Measurements from ENCODE around the gene IQCE.

The IQCE gene

DNA sequence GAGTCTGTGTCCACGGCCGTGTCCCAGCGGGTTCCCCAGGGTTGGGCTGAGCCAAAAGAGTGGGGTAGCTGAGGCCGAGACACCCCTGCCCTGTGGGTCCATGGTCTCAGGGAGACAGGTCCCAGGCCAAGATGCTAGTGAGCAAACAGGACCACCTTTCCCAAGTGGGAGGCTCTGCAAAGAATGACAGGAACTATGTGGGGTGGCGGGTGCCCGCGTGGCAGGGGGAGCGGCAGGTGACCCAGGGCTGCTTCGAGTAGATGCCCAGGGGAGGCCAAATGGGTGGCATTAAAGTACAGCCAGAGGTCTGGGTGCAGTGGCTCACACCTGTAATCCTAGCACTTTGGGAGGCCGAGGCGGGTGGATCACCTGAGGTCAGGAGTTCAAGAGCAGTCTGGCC is 91.2 kb downstream of the IQCE start:
- no peak for DNase-seq

DNA sequence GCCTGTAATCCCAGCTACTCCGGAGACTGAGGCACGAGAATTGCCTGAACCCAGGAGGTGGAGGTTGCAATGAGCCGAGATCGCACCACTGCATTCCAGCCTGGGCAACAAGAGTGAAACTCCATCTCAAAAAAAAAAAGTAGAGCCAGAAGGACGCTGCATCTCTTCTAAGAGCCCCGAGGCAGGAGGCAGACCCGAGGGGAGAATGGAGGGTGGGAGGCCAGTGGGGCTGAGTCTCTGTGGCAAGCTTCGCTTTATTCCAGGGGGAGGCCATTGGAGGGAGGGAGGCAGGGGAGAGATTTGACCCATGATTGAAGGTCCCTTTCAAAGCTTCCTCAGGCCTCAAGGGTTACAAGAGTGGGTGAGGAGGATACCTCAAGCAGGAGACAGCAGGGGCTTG is 91.7 kb downstream of the IQCE start:
- DNase-seq = no peak

DNA sequence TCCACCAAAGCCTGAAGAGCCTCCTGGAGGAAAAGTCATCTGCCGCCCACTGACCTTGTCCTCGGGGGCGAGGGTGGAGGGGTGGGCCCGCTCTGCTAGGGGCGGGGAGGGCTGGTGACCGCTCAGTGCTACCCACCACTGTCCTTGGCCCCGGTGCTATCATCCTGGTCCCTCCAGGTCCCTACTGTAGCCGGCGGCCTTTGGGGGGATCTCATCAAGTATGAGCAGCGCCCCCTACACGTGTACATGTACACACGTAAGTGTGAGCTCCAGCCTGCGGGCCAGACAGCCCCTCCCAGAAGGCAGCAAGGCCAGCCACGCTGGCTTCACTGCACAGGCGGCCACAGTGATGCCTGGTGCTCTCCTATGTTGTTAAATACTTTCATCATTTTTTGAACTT is 92.6 kb downstream of the IQCE start:
- DNase-seq = no peak

DNA sequence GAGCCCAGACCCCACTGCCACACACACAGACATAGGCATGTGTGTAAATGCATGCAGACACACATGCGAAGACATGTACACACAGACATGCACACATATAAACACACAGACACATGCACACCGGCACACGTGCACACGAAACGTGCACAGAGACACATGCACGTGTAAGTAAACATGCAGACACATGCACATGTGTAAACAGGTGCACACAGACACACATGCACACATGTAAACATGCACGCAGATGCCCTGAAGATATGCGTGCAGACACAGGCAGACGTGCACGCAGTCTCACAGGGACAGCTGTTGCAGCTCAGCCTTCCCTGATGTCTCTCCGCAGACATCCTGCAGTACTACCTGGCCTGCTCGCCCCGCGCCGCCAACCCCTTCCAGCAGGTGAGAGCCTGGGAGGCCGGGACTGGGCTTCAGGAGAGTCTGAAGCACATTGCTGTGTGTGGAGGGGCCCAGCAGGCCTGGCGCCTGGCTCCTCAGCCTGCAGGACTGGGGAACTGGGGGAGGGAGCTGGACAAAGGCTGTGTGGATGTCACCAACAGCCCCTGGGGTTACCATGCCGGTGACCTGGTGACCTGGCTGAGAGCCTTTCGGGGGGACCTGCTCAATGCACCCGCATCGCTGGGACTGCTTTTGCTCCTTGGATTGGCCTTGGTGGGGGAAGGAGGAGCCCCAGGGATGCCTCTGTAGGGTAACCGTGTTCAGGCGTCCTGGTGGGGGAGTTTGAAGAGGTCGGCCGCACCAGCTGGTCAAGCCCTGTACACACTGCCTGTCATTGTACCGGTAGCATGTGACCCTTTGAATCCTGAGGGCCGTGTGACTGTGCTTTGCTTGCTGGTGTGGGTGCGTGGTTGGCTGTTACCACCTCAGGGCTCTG is 93.3 kb downstream of the IQCE start:
- no peak for DNase-seq

DNA sequence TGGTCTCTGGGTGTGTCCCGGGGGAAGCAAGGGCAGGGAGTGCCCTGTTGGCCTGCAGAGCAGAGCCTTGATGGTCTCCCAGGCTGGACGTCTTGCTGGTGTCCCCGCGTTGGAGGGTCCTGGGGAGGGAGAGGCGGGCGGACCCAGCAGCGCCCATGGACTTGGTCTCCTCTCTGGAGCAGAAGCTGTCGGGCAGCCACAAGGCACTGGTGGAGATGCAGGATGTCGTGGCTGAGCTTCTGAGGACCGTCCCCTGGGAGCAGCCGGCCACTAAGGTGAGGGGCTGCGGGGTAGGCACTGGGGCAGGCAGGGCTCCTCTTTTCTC is 93.9 kb downstream of the IQCE start:
- DNase-seq = no peak

DNA sequence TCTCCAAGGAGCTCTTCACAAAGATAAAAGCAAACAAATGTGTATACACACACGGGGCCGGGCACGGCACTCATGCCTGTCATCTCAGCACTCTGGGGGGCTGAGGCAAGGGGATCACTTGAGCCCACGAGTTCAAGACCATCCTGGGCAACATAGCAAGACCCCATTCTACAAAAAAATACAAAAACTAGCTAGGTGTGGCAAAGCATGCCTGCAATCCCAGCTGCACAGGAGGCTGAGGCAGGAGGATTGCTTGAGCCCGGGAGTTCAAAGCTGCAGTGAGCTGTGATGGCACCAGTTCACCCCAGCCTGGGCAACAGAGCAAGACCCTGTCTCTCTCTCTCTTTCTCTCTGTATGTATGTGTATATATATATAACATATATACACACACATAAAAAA is 95.3 kb downstream of the IQCE start:
- no peak for DNase-seq

DNA sequence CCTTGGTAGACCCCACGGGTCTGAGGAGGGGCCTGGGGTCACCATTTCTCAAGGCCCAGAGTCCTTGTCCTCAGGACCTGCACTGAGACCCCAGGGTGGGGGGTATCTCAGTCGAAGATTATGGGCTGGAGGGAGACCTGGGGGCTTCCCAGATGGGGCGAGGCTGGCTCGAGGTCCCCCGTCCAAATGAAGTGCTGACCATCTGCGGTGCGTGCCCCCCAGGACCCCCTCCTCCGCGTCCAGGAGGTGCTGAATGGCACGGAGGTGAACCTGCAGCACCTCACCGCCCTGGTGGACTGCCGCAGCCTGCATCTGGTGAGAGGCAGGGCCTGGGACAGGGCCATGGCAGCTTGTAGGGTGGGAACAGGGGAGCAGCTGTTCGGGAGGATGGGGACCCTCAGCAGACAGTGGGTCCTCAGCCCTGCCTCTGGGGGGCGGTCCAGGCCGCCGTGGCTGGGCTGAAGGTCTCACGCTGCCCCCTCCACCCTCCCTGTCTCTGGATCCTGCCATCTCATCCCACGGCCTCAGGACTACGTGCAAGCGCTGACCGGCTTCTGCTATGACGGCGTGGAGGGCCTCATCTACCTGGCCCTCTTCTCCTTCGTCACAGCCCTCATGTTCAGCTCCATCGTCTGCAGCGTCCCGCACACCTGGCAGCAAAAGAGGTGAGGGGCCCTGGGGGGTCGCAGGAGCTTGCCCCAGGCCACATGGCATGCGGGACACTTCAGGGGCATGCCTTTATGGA is 97.3 kb downstream of the IQCE start:
- DNase-seq = no peak

DNA sequence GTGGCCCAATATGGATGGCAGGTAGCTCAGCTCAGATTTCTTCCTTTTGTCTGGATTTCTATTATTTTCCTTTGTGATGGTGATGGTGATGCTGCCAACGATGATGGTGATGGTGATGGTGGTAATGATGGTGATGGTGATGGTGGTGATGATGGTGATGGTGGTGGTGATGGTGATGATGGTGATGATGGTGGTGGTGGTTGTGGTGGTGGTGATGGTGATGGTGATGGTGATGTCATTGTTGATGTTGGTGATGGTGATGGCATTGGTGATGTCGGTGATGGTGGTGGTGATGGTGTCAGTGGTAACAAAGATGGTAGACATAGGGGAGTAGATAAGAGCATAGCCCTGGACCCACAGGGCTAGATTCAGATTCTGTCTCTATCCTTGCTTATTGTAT is 98.4 kb downstream of the IQCE start:
- no peak for DNase-seq

DNA sequence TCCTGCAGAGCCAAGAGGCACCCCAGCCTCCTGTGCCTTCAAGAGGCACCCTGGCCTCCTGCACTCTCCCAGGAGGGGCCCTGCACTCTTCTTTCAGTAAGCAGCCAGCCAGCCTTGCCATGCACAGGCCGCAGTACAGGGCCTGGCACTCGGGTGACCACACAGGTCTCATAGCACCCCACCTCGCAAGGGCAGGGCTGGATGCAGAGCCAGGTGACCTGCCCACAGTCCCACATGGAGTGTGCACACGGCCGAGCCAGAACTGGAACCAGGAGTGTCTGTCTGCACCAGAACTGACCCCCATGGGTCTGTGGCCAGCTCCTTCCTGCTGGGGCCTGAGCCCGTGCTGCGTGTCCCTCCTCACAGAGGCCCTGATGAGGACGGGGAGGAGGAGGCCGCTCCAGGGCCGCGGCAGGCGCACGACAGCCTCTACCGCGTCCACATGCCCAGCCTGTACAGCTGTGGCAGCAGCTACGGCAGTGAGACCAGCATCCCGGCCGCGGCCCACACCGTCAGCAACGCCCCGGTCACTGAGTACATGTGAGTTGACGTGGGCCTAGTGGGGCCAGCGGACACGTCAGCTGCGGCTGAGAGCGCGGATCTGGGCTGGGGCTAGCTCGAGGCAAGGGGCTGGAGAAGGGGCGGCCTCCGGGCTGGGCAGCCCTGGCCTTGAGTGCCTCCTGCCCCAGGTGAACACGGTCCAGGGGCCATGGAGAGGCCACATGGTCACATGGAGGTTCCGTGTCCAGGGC is 99.3 kb downstream of the IQCE start:
- no peak for DNase-seq

DNA sequence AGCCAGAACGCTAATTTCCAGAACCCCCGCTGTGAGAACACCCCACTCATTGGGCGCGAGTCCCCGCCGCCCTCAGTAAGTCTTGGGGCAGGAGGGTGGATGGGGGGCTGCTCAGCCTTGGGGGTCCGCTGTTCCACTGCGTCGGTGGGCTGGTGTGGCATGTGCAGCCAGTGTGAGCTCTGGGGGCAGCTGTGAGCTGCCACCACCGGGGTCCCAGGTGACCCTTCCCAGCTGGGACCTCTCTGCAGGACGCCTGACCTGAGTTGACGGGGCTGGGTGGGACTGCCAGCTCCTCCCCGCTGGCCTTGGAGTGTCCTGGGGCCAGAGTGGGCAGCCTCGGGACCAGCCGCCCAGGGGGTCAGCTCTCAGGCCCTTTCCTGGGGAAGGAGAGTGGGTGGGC is 100.2 kb downstream of the IQCE start:
- no peak for DNase-seq

DNA sequence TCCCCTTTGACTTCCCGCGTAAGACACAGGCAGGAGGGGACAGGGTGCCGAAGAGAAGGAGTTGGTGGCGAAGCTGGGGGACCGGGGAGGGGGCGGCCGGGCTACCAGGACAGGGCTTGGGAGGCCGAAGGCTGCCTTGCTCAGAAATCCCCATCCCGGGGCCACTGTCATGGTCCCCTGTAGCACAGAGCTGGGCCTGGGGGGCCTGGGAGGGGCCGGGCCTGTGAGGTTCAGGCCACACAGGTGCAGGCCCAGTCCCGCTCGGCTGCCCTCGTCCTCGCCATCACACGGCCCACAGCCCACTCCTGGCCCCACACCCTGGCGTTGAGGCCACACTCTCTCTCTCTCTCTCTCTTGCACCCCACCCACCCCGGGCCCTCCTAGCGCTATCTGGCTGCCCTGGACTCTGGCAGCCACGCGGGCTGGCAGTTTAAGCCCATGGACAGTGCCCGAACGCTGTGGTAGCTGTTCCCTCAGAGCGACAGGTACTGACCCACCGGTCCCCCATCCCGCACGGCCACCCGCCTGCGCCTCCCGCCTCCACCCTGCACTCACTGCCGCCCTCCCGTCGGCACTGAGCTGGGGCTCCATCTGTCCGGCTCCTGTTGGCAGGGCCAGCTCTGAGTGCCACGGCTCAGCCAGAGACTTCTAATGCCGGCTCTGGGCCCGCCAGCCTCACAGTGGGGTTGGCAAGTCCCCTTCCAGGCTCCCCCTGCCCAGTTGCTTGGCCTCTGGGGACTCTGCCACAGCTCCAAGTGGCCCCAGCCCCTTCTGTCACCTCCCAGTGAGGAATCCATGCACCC is 101.0 kb downstream of the IQCE start:
- DNase-seq = no peak

DNA sequence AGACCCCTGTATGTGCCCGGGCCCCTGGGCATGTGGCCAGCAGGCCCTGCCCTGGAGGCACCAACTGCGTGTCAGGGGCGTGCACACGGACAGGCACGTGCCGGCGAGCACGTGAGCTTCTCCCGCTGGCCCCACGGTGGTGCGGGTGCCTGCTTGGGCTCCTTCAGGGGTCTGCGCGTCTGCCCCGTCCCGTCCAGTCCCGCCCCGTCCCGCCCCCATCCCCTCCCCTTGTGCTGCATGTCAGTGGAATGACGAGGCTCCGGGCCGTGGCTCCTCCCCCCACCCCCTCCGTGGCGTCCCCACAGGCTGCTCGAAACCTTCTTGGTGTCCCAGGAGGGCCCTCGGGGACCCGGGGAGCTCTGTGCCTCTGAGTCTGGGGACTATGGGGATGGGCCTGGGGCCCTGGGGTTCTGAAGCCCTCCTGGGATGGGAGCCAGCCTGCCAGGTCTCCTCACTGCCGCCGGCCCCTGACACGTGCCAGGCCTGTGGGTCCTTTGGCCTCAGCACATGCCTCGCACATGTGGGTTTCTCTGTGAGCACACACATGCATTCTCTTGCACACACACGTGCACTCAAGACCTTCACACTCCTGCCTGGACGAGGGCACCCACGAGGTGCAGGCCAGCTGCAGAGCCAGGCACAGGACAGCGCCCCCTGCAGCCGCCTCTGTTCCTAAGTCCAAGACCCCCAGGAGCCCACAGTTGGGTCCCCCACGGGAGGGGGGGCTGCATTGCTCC is 101.7 kb downstream of the IQCE start:
- DNase-seq = no peak

DNA sequence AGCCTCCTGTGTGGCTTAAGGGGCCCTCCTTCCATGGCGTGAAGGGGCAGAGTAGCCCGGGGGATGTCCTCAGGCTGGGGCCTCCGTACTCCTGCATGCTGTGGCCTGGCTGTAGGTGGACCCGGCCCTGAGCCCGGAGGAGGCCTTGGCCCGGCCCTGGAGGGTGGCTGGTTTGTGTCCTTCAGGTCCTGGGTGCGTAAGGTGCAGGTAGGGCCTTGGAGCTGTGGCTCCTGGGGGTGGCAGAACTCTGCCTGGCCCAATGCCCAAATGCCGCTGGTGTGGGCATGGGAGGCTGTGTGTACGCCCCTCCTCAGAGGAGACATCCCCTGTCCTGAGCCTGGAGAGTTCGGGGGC is 102.3 kb downstream of the IQCE start:
- no peak for DNase-seq

DNA sequence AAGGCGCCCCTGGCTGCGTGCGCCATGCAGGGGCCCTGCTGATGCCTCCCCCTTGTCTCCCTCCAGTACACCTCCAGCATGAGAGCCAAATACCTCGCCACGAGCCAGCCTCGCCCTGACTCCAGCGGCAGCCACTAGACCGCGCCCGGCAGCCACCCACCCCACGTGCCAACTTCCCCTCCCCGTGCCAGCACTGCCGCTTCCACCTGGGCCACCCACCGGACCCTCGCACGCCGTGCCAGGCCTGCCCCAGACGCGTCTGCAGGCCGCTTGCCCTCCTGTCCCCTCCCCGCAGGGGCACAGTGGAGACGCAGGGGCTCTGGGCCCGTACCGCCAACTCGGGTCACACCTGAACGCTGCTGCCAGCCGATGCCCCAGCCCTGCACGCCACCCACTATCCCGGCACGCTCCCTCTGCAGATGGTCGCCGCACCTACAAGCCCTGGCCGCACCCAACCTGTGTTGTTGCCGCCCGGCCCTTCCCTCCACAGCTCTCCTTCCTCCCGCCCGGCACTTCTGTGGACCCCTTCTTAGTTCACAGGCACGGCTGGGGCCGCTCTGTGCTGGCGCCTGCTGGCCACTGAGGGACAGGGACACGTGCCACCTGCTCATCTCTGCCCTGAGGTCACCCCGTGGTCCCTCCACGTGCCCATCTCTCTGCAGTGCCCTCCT is 103.0 kb downstream of the IQCE start:
- no peak for DNase-seq

DNA sequence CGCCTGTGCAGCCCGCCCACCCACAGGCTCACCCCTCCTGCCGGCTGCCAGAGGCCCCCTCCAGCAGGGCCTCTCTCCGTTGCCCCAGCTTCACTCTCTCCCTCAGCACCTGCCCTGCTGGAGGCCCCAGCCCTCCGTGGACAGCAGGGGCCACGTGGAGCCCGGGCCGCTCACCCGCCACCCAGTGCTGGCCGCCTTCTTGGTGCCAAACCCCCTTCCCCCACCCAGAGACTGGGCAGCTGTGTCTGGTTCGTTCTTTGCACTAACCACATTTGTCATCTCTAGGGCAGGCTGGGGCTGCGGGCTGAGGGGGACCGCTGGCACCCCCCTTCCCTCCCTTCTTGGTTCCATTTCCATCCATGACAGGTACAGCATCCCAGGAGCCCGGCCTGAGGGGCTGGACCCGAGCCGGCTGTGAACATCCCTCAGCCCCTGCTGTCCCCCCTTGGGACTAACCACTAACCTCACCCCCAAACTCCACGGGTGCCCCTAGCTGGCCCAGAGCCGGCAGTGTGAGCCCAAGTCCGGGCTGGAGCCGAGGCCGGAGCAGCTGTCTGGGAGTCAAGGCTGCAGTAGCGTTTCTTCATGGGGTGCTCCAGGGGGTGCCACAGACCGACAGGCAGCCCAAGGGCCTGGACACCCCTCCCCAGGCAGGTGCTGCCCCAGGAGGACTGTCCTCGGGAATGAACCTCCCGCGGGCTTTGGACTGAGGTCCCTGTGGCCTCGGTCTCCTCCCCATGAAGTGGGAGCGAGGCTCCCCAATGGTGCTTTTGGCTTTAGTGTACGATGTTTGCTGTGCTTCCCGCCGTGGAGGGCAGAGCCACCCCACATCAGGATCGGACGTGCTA is 103.7 kb downstream of the IQCE start:
- DNase-seq = no peak

DNA sequence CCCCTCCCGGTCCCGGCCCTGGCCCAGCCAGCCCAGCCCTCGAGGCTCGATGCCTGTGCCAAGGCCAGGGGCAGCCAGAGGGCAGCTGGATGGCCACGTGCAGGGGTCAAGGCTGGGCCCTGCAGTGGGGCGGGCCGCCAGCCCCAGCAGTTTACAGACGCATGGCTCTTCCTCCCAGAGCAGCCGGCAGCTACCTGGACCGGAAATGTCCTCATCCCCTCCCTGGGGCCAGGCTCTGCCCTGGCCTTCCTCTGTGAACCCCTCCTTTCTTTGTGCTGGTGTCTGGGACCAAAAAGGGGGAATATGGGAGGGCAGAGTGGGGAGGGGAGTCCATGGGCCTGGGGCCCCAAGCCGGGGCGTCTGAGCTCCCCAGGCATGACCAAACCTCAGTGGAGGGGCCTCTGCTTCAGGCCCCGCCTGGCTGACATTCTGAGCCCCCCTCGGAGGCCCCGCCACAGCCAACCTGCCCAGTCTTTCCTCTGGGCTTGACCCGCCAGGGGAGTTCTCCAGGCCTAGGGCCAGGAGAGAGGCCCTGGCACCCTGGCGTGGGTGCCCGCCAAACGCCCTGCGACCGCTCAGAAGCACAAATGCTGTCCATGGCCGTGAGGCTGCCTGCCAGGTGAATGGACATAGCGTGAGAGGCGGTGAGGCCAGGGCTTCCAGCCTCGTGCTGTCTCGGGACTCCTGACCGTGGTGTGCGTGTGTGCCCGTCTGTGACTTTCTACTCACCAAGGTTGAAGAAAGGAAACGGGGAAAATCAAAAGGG is 104.5 kb downstream of the IQCE start:
- DNase-seq = no peak

DNA sequence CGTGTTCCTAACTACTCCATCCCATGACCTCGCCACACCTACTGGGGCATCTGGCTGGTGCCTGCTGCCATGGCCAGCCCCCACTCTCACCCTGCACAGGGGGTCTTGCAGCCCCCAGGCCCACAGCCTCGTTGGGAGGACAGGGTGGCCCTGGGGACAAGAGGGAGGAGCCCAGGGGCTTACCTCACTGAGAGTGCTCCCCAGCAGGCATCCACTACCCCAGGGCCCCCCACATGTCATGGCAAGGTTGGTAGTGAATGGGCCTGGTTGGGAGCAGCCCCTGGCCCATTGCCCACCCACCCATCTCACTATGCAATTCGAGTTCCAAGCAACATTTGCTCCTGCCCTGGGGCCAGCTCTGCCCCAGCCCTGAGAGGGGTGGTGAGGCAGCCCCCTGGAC is 105.2 kb downstream of the IQCE start:
- no peak for DNase-seq

Data from NCI-H1048 (cell line).